PC-3 (cell line): Measurements from ENCODE around the gene RFX4. TPM values are rescaled to one million over a fixed set of nuclear protein-coding genes. Genes with fewer than 3 reads are reported as not detected.

Source experiments
- ATAC-seq: fragments of 200-7000 bp; cut with Tn5 transposase; 2 replicates; pipeline ENCODE4 v1.9.1; 2020; ENCODE audit warnings: mild to moderate bottlenecking, moderate library complexity
- BruUV-seq: library from RNA; stranded (reverse); fragments of 400-500 nt; replicated peaks from 2 replicates; lab custom pipeline; 2021; lab: Mats Ljungman, UMichigan
- CTCF ChIA-PET: fragments of 300-600 bp; sonication (Branson Sonifier 250); formaldehyde crosslinking; loops from one replicate; lab custom pipeline; 2022; ENCODE audit warnings: antibody characterized with exemption; lab: Charles Lee
- POLR2A ChIA-PET: fragments of 300-600 bp; sonication (Branson Sonifier 250); formaldehyde crosslinking; loops from one replicate; lab custom pipeline; 2022; ENCODE audit warnings: antibody characterized with exemption; ENCODE audit not compliant: unreplicated experiment; lab: Charles Lee
- DNase-seq: peaks from one replicate; pipeline ENCODE4 v3.0.0-alpha.2; 2015
- H2AFZ ChIP-seq: fragments of 300-600 bp; sonication (generic); 2 replicates; pipeline ENCODE4 v1.6.0; 2016; ENCODE audit warnings: antibody characterized with exemption, low read length
- H3F3A ChIP-seq: fragments of 300-600 bp; sonication (generic); one replicate; pipeline ENCODE4 v1.6.0; 2017; ENCODE audit warnings: antibody characterized with exemption, low read length, control low read depth, mild to moderate bottlenecking; ENCODE audit not compliant: unreplicated experiment
- H3K27ac ChIP-seq: fragments of 300-600 bp; sonication (generic); 2 replicates; pipeline ENCODE4 v1.5.1; 2016; ENCODE audit warnings: mild to moderate bottlenecking, low read length
- H3K27me3 ChIP-seq: fragments of 300-600 bp; sonication (generic); 2 replicates; pipeline ENCODE4 v1.6.1; 2016; ENCODE audit warnings: low read length, mixed read lengths
- H3K36me3 ChIP-seq: fragments of 300-600 bp; sonication (generic); 2 replicates; pipeline ENCODE4 v1.6.1; 2016; ENCODE audit warnings: low read depth, mixed run types, low read length, mixed read lengths
- H3K4me1 ChIP-seq: fragments of 300-600 bp; sonication (generic); 2 replicates; pipeline ENCODE4 v1.5.1; 2016; ENCODE audit warnings: low read length; ENCODE audit not compliant: insufficient read depth
- H3K4me2 ChIP-seq: fragments of 300-600 bp; sonication (generic); 2 replicates; pipeline ENCODE4 v1.6.0; 2016; ENCODE audit warnings: low read length
- H3K4me3 ChIP-seq: fragments of 300-600 bp; sonication (generic); 2 replicates; pipeline ENCODE4 v1.5.1; 2016; ENCODE audit warnings: mild to moderate bottlenecking, low read length, mixed read lengths
- H3K79me2 ChIP-seq: fragments of 300-600 bp; sonication (generic); 2 replicates; pipeline ENCODE4 v1.6.1; 2017; ENCODE audit warnings: low read length, mixed read lengths
- H3K9ac ChIP-seq: fragments of 300-600 bp; sonication (generic); 2 replicates; pipeline ENCODE4 v1.6.0; 2016; ENCODE audit warnings: mild to moderate bottlenecking, low read length
- H3K9me2 ChIP-seq: fragments of 300-600 bp; sonication (generic); replicated peaks from 2 replicates; pipeline ENCODE4 v1.6.1; 2016; ENCODE audit warnings: mixed run types, low read length, mixed read lengths
- H3K9me3 ChIP-seq: fragments of 300-600 bp; sonication (generic); 2 replicates; pipeline ENCODE4 v1.6.1; 2016; ENCODE audit warnings: low read length, mixed read lengths
- H4K20me1 ChIP-seq: fragments of 300-600 bp; sonication (generic); 2 replicates; pipeline ENCODE4 v1.6.1; 2016; ENCODE audit warnings: low read length, mixed read lengths
- CTCF ChIP-seq: fragments of 300-600 bp; sonication (generic); conservative IDR thresholded peaks from 2 replicates; pipeline ENCODE4 v1.5.1; 2017; ENCODE audit warnings: antibody characterized with exemption, low read depth, mild to moderate bottlenecking, low read length
- EZH2 ChIP-seq: fragments of 300-600 bp; sonication (generic); IDR thresholded peaks from one replicate; pipeline ENCODE4 v1.6.1; 2017; ENCODE audit warnings: antibody characterized with exemption, mild to moderate bottlenecking, low read length; ENCODE audit not compliant: unreplicated experiment
- EZH2phosphoT487 ChIP-seq: fragments of 300-600 bp; sonication (generic); IDR thresholded peaks from 2 replicates; pipeline ENCODE4 v1.6.1; 2018; ENCODE audit warnings: mild to moderate bottlenecking, antibody characterized with exemption, low read length, borderline replicate concordance
- intact Hi-C: fragments of 100-400 bp; cut with micrococcal nuclease; formaldehyde crosslinking; loops from 2 replicates; pipeline ENCODE4 v1.9.0; 2023
- total RNA-seq: library from RNA; depleted of rRNA; stranded (reverse); fragments of >200 nt; gene quantifications from 2 replicates; pipeline ENCODE4 v1.2.3, GENCODE V29; 2014

Gene RFX4
- total RNA-seq, 1 experiment from 2014 or later, result not detected

GRCh38 chr12:106717673-106718072 is 134.9 kb downstream of the RFX4 start:
- no peak overlapping the region for H3K9ac ChIP-seq
- H3K4me2 ChIP-seq, result no peak overlapping the region
- H3F3A ChIP-seq, result no peaks in the 10 kb centered on the region
- no peak overlapping the region for H3K27ac ChIP-seq
- POLR2A ChIA-PET, result no interaction called here
- peaks cover 54% of the 10 kb centered on the region; the same call in 1 of the 2 replicates for H3K27me3 ChIP-seq
- H3K4me3 ChIP-seq, result no peak overlapping the region
- no peaks in the 10 kb centered on the region for H4K20me1 ChIP-seq
- no peaks in the 10 kb centered on the region for H3K36me3 ChIP-seq
- no peaks in the 10 kb centered on the region for H3K9me2 ChIP-seq
- intact Hi-C loops, result no loop called here
- DNase-seq (no peak), ATAC-seq (no peak)
- no peaks in the 10 kb centered on the region for H3K79me2 ChIP-seq
- H2AFZ ChIP-seq, result no peak overlapping the region
- H3K4me1 ChIP-seq, result no peaks in the 10 kb centered on the region
- no peaks in the 10 kb centered on the region for H3K9me3 ChIP-seq
- CTCF ChIA-PET, result no interaction called here
- no peak for TF ChIP-seq EZH2
- no peak for TF ChIP-seq EZH2phosphoT487
- no TSS peak for BruUV-seq

- Histone ChIP-seq H3K4me3 (no peak overlapping the region), H2AFZ (no peak overlapping the region), H3K9ac (no peak overlapping the region), H3K9me2 (no peaks in the 10 kb centered on the region), H4K20me1 (no peaks in the 10 kb centered on the region), H3K27me3 (peaks cover 66% of the 10 kb centered on the region), H3K36me3 (no peaks in the 10 kb centered on the region), H3F3A (no peaks in the 10 kb centered on the region), H3K79me2 (no peaks in the 10 kb centered on the region), H3K27ac (no peak overlapping the region), H3K4me2 (no peak overlapping the region), H3K4me1 (no peaks in the 10 kb centered on the region), H3K9me3 (no peaks in the 10 kb centered on the region)
- TF ChIP-seq EZH2phosphoT487 (no peak), EZH2 (no peak), CTCF (no peak)
- BruUV-seq, result no TSS peak
- DNase-seq (no peak), ATAC-seq (no peak)
- intact Hi-C loops, result no loop called here
- CTCF ChIA-PET, result no interaction called here
- POLR2A ChIA-PET, result no interaction called here
Measured at GRCh38 chr12:106719879-106720278, 137.1 kb downstream of the RFX4 start.

- POLR2A ChIA-PET, result no interaction called here
- Histone ChIP-seq H3K4me1 (no peaks in the 10 kb centered on the region), H3K9me3 (no peaks in the 10 kb centered on the region), H3K4me2 (no peak overlapping the region), H3K4me3 (no peak overlapping the region), H3K79me2 (no peaks in the 10 kb centered on the region), H2AFZ (no peak overlapping the region), H3K9me2 (no peaks in the 10 kb centered on the region), H3K27me3 (peaks cover 65% of the 10 kb centered on the region), H3F3A (no peaks in the 10 kb centered on the region), H3K27ac (no peak overlapping the region), H3K9ac (no peak overlapping the region), H4K20me1 (no peaks in the 10 kb centered on the region), H3K36me3 (no peaks in the 10 kb centered on the region)
- TF ChIP-seq CTCF (no peak), EZH2 (no peak), EZH2phosphoT487 (no peak)
- CTCF ChIA-PET, result no interaction called here
- no peak for ATAC-seq
- DNase-seq, result no peak
- no TSS peak for BruUV-seq
- intact Hi-C loops, result no loop called here
Measured at GRCh38 chr12:106720696-106721095, 137.9 kb downstream of the RFX4 start.
